Endometrial microvascular endothelial cells (primary cell): ENCODE results near the gene TPRG1L. TPM values are rescaled to one million over a fixed set of nuclear protein-coding genes. Genes with fewer than 3 reads are reported as not detected.

ENCODE experiments used
- in situ Hi-C: cut with HindIII; loops from 2 replicates; pipeline ENCODE4 v1.10.0; 2017; ENCODE audit warnings: low sequenced_read_pairs, low pct_unique_long_range_greater_than_20kb; ENCODE audit errors: inconsistent ontology term
- total RNA-seq: library from RNA; depleted of rRNA; stranded (reverse); fragments of >200 nt; gene quantifications from one replicate; pipeline ENCODE4 v1.2.3, GENCODE V29; 2015; ENCODE audit errors: inconsistent ontology term

Gene TPRG1L
- total RNA-seq, 1 donor from 2014 or later = 35.4 TPM

- in situ Hi-C loops = no loop called here
Measured at GRCh38 chr1:3652548-3653285, 27.9 kb downstream of the TPRG1L start.

- in situ Hi-C loops = no loop called here
Measured at GRCh38 chr1:3653286-3653618, 28.4 kb downstream of the TPRG1L start.

GRCh38 chr1:3654549-3655281 is 29.9 kb downstream of the TPRG1L start:
- in situ Hi-C loops = no loop called here

- in situ Hi-C loops = no loop called here
Measured at GRCh38 chr1:3656450-3657095, 31.8 kb downstream of the TPRG1L start.

- in situ Hi-C loops = no loop called here
Measured at GRCh38 chr1:3657096-3657475, 32.3 kb downstream of the TPRG1L start.

GRCh38 chr1:3657578-3658230 is 32.9 kb downstream of the TPRG1L start:
- in situ Hi-C loops = no loop called here

- in situ Hi-C loops = no loop called here
Measured at GRCh38 chr1:3658231-3658615, 33.4 kb downstream of the TPRG1L start.

- in situ Hi-C loops = no loop called here
Measured at GRCh38 chr1:3659093-3659492, 34.3 kb downstream of the TPRG1L start.

- in situ Hi-C loops = no loop called here
Measured at GRCh38 chr1:3660704-3661103, 35.9 kb downstream of the TPRG1L start.

- in situ Hi-C loops = no loop called here
Measured at GRCh38 chr1:3661631-3662030, 36.8 kb downstream of the TPRG1L start.

GRCh38 chr1:3662080-3662671 is 37.4 kb downstream of the TPRG1L start:
- in situ Hi-C loops = no loop called here

- in situ Hi-C loops = no loop called here
Measured at GRCh38 chr1:3663999-3664699, 39.3 kb downstream of the TPRG1L start.

GRCh38 chr1:3664700-3665375 is 40.0 kb downstream of the TPRG1L start:
- in situ Hi-C loops = no loop called here

- in situ Hi-C loops = no loop called here
Measured at GRCh38 chr1:3668148-3668547, 43.3 kb downstream of the TPRG1L start.

GRCh38 chr1:3668585-3669300 is 43.9 kb downstream of the TPRG1L start:
- in situ Hi-C loops = no loop called here

GRCh38 chr1:3669421-3669821 is 44.6 kb downstream of the TPRG1L start:
- in situ Hi-C loops = no loop called here

- in situ Hi-C loops = no loop called here
Measured at GRCh38 chr1:3669971-3670431, 45.2 kb downstream of the TPRG1L start.
